ENCODE results near the gene HSPG2. TPM values are rescaled to one million over a fixed set of nuclear protein-coding genes. Genes with fewer than 3 reads are reported as not detected.

Gene HSPG2
- total and polyA plus RNA-seq, 2 of the 13 experiments (the other 11 are each of a cell fraction or from before 2014, with no cell fraction given) = 9.1 to 13.1 TPM

DNA sequence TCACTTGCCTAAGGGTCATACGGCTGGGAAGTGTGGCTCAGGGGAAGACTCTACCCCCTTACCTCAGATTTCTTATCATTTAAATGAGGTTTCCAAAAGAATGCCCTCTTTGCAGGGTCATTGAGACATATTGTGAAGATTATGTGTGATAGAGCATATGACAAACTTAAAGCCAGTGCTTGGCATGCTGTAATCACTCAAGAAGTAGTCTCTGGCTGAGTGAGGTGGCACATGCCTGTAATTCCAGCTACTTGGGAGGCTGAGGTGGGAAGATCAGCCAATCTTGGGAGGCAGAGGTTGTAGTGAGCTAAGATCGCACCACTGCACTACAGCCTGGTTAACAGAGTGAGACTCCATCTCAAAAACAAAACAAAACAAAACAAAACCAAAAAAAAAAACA lies 132.6 kb downstream of the HSPG2 start:
- ChIA-PET CTCF (ENCODE audit: low intra/inter-chr PET ratio, low total read pairs) (no interaction called here), POLR2A (no interaction called here)
- TF ChIP-seq CREB1 (IDR thresholded peaks at IDR 0.05) (no peak), CREB1 (CRISPR knock-in tag; IDR thresholded peaks at IDR 0.05) (no peak), AGO1 (IDR thresholded peaks at IDR 0.05; ENCODE audit: low read depth, low read length, poor library complexity, severe bottlenecking) (no peak), ZNF30 (CRISPR knock-in tag; IDR thresholded peaks at IDR 0.05) (no peak), EP300 (IDR thresholded peaks at IDR 0.05; ENCODE audit: low read depth in 2 of 2, low read length in 2 of 2) (no peak), EP300 (CRISPR knock-in tag; IDR thresholded peaks at IDR 0.05; ENCODE audit: borderline replicate concordance) (no peak), ZNF766 (CRISPR knock-in tag; IDR thresholded peaks at IDR 0.05; ENCODE audit: borderline replicate concordance) (no peak), ATF2 (CRISPR knock-in tag; IDR thresholded peaks at IDR 0.05) (no peak), RERE (CRISPR knock-in tag; IDR thresholded peaks at IDR 0.05; ENCODE audit: low read depth) (no peak), TFDP1 (CRISPR knock-in tag; IDR thresholded peaks at IDR 0.05; ENCODE audit: borderline replicate concordance) (no peak), IKZF4 (CRISPR knock-in tag; IDR thresholded peaks at IDR 0.05; ENCODE audit: borderline replicate concordance, low read depth, not compliant biosample characterization) (no peak), SATB2 (CRISPR knock-in tag; IDR thresholded peaks at IDR 0.05) (no peak), ZSCAN20 (CRISPR knock-in tag; IDR thresholded peaks at IDR 0.05; ENCODE audit: borderline replicate concordance) (no peak)
- TF ChIP-seq, protein P1, sequence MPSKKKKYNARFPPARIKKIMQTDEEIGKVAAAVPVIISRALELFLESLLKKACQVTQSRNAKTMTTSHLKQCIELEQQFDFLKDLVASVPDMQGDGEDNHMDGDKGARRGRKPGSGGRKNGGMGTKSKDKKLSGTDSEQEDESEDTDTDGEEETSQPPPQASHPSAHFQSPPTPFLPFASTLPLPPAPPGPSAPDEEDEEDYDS (CRISPR knock-in tag; IDR thresholded peaks at IDR 0.05) = no peak
- intact Hi-C loops (cut with micrococcal nuclease; ENCODE audit: unreplicated experiment) (no loop called here), in situ Hi-C loops (cut with HindIII; ENCODE audit: extremely low pct_ligation_motif_present, low pct_unique_long_range_greater_than_20kb) (no loop called here)
- Histone ChIP-seq H3K9me3 (ENCODE audit: low read length) (no peaks in the 10 kb centered on the region), H3K36me3 (replicated peaks in 1 of 2; ENCODE audit: control insufficient read depth in 1 of 2, insufficient read depth in 2 of 2, low read length in 2 of 2) (no peaks in the 10 kb centered on the region), H3K79me2 (ENCODE audit: insufficient read depth, low read length) (no peaks in the 10 kb centered on the region), H3K4me1 (ENCODE audit: insufficient read depth, low read length) (no peaks in the 10 kb centered on the region), H3K27ac (ENCODE audit: extremely low read length, insufficient read depth, low read length) (no peak overlapping the region), H3K4me3 (replicated peaks in 1 of 3; ENCODE audit: insufficient read depth in 1 of 3, low read depth in 2 of 3, low read length in 3 of 3) (no peak overlapping the region), H3K4me2 (ENCODE audit: low read depth, low read length) (no peak overlapping the region), H3K27me3 (ENCODE audit: control insufficient read depth in 1 of 2, insufficient read depth in 2 of 2, low read length in 2 of 2) (no peaks in the 10 kb centered on the region; a peak in 1 of 5 replicates), H3K9ac (ENCODE audit: insufficient read depth, low read depth, low read length) (no peak overlapping the region), H2AFZ (ENCODE audit: low read length) (no peak overlapping the region), H4K20me1 (ENCODE audit: insufficient read depth, low read length) (no peaks in the 10 kb centered on the region)
- BruUV-seq (replicated peaks) = no TSS peak
- no peak for ATAC-seq
- DNase-seq (ENCODE audit: low spot score) = no peak
- 76% methylated on average over 2 of the region's 2 CpGs for WGBS (ENCODE audit: low lambda C conversion rate)
- FAIRE-seq = no peak
